ENCODE data around the gene OR5A1. TPM values are rescaled to one million over a fixed set of nuclear protein-coding genes. Genes with fewer than 3 reads are reported as not detected.

OR5A1 gene
- total RNA-seq, 6 experiments from 2014 or later: not detected

DNA sequence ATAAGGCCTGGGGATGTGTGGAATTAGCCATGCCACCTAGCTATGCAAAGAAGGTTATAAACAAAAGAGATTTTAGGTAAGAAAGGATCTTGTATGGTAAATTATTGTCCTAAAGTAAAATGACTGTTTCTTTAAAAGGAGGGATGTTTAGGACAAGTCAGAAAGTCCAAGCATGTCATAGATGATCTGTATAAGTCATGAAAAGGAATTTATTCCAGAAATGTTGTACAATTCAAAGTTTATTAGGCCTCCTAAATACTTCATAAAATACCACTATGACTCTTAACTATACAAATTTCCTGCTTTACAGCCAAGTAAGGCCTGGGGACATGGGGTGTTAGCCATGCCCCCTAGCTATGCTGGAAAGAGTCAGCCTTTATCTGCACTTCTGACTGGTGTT, 32.7 kb upstream of the OR5A1 start:
- ATAC-seq (no peak), DNase-seq (no peak)
- Histone ChIP-seq H3K27ac (no peak overlapping the region), H3K4me3 (no peak overlapping the region), H3K36me3 (no peaks in the 10 kb centered on the region), H3K27me3 (no peaks in the 10 kb centered on the region), H3K9me3 (no peaks in the 10 kb centered on the region), H3K4me1 (peaks cover 0 to 23% (median 11%) of the 10 kb centered on the region in 4 donors)
- TF ChIP-seq, protein P1, sequence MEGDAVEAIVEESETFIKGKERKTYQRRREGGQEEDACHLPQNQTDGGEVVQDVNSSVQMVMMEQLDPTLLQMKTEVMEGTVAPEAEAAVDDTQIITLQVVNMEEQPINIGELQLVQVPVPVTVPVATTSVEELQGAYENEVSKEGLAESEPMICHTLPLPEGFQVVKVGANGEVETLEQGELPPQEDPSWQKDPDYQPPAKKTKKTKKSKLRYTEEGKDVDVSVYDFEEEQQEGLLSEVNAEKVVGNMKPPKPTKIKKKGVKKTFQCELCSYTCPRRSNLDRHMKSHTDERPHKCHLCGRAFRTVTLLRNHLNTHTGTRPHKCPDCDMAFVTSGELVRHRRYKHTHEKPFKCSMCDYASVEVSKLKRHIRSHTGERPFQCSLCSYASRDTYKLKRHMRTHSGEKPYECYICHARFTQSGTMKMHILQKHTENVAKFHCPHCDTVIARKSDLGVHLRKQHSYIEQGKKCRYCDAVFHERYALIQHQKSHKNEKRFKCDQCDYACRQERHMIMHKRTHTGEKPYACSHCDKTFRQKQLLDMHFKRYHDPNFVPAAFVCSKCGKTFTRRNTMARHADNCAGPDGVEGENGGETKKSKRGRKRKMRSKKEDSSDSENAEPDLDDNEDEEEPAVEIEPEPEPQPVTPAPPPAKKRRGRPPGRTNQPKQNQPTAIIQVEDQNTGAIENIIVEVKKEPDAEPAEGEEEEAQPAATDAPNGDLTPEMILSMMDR (IDR thresholded peaks at IDR 0.05): no peak
- TF ChIP-seq POLR2A (IDR thresholded peaks at IDR 0.05): no peak
- intact Hi-C loops (cut with DNase I): no loop called here

DNA sequence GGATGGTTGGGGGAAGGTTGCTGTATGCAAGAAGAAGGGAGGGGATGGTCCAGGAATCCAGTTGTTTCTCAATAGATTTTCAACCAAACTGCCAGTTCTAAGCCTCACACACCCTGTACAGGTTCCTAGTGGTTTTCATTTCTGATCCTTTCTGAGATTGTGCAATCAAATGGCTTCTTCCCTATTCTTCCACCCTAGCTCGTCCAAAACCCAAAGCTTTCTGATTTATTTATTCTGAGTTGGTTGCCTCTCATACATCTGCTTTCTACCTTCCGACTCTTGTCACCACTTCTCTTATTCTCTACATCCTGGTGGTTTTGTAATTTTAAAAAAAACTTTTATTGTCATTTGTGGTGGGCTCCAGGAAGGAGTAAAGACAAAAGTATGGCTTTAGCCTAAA, 22.6 kb upstream of the OR5A1 start:
- Histone ChIP-seq H3K27me3 (no peaks in the 10 kb centered on the region), H3K36me3 (no peaks in the 10 kb centered on the region), H3K4me1 (no peaks in the 10 kb centered on the region), H3K4me3 (no peak overlapping the region), H3K27ac (no peak overlapping the region), H3K9me3 (no peaks in the 10 kb centered on the region)
- ATAC-seq (no peak), DNase-seq (no peak)
- intact Hi-C loops (cut with DNase I): no loop called here
- WGBS (ENCODE audit: insufficient coverage, low coverage, low lambda C conversion rate, missing lambda C conversion rate): 21% methylated on average over 2 of the region's 2 CpGs
- no peak for TF ChIP-seq POLR2A (IDR thresholded peaks at IDR 0.05)
- TF ChIP-seq, protein P1 (IDR thresholded peaks at IDR 0.05): no peak

DNA sequence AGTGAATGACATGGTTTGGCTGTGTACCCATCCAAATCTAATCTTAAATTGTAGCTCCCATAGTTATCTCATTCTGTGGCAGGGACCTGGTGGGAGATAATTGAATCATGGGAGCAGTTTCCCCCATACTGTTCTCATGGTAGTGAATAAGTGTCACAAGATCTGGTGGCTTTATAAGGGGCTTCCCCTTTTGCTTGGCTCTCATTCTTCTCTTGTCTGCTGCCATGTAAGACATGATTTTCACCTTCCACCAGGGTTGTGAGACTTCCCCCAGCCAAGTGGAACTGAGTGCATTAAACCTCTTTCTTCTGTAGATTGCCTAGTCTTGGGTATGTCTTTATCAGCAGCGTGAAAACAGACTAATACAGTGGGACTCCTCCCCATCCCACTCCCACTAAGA, 21.2 kb upstream of the OR5A1 start:
- H3K36me3 ChIP-seq: no peaks in the 10 kb centered on the region
- DNase-seq: no peak
- 71% methylated on average over 1 of the region's 1 CpG for WGBS (ENCODE audit: insufficient coverage, low coverage, low lambda C conversion rate, missing lambda C conversion rate)
- H3K9me3 ChIP-seq: no peaks in the 10 kb centered on the region
- ATAC-seq: no peak
- no peaks in the 10 kb centered on the region for H3K27me3 ChIP-seq
- H3K4me3 ChIP-seq: no peak overlapping the region
- no peaks in the 10 kb centered on the region for H3K4me1 ChIP-seq
- no peak overlapping the region for H3K27ac ChIP-seq
- TF ChIP-seq POLR2A (IDR thresholded peaks at IDR 0.05): no peak
- TF ChIP-seq, protein P1 (IDR thresholded peaks at IDR 0.05): no peak
- intact Hi-C loops (cut with DNase I): no loop called here

GRCh38 chr11:59416613-59417012, 19.7 kb upstream of the OR5A1 start:
- Histone ChIP-seq H3K9me3 (no peaks in the 10 kb centered on the region), H3K4me1 (no peaks in the 10 kb centered on the region), H3K27me3 (no peaks in the 10 kb centered on the region), H3K36me3 (no peaks in the 10 kb centered on the region), H3K27ac (no peak overlapping the region), H3K4me3 (no peak overlapping the region)
- TF ChIP-seq, protein P1 (IDR thresholded peaks at IDR 0.05): no peak
- no peak for TF ChIP-seq POLR2A (IDR thresholded peaks at IDR 0.05)
- 62% methylated on average over 3 of the region's 5 CpGs for WGBS (ENCODE audit: insufficient coverage, low coverage, low lambda C conversion rate, missing lambda C conversion rate)
- DNase-seq (no peak), ATAC-seq (no peak)
- intact Hi-C loops (cut with DNase I): no loop called here

GRCh38 chr11:59417023-59417422, 19.2 kb upstream of the OR5A1 start:
- WGBS (ENCODE audit: insufficient coverage, low coverage, low lambda C conversion rate, missing lambda C conversion rate): 47% methylated on average over 5 of the region's 5 CpGs
- no peaks in the 10 kb centered on the region for H3K27me3 ChIP-seq
- TF ChIP-seq, protein P1 (IDR thresholded peaks at IDR 0.05): no peak
- TF ChIP-seq POLR2A (IDR thresholded peaks at IDR 0.05): no peak
- no peak for DNase-seq
- no peaks in the 10 kb centered on the region for H3K9me3 ChIP-seq
- no peak for ATAC-seq
- no peaks in the 10 kb centered on the region for H3K4me1 ChIP-seq
- intact Hi-C loops (cut with DNase I): no loop called here
- no peak overlapping the region for H3K27ac ChIP-seq
- no peaks in the 10 kb centered on the region for H3K36me3 ChIP-seq
- H3K4me3 ChIP-seq: no peak overlapping the region
